Measurements from ENCODE around the gene ACTL10.

- TF ChIP-seq GATA2 (IDR thresholded peaks at IDR 0.05; ENCODE audit: low read depth, low read length) (no peak), GATA3 (IDR thresholded peaks at IDR 0.05; ENCODE audit: low read depth, low read length) (no peak)
Measured at GRCh38 chr20:33629533-33629932, 37.2 kb upstream of the ACTL10 start.

All from SH-SY5Y (cell line).